SK-N-DZ (cell line): ENCODE measurements around the gene FRG2C. TPM values are rescaled to one million over a fixed set of nuclear protein-coding genes. Genes with fewer than 3 reads are reported as not detected.
"Not testable (repeated sequence)": the region's sequence is repeated elsewhere in the genome, so short reads cannot be mapped to it uniquely, and the experiment has no call there.

Source experiments
- DNase-seq: peaks from one replicate; pipeline ENCODE4 v3.0.0-alpha.2; 2015; ENCODE audit warnings: low spot score
- polyA plus RNA-seq, 2 experiments: library from polyadenylated mRNA; depleted of rRNA; stranded (reverse); fragments of >200 nt; gene quantifications; 2 replicates each; pipeline ENCODE4 v1.2.3, GENCODE V29; 2014

Gene FRG2C
- polyA plus RNA-seq (2014; cell fraction: cytosol; rRNA removed) = not detected in 2 replicates
- not detected in 2 replicates for polyA plus RNA-seq (2014; cell fraction: nucleus; rRNA removed)

DNA sequence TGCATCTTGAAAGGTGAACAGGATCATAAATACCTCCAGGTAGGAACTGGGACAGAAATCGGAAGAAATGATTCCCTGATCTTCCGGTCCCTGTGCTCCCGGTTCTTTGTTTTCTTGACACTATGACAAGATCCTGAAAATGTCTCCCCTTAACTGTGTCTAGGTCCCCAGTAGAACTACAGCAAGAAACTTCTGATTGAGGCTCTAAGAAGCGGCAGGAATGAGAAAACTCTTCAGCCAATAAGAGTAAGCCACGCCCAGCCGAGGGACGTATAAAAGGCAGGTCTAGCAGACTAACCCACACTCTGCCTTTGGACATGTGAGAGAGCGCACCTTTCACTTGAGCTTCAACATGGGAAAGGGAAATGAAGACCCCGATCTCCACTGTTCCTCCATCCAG lies at the start of gene FRG2C:
TSS of gene FRG2C (plus strand) at position 301 of the 400 bp plus-strand sequence. CDS start at position 353, 52 bp downstream.
- not testable (repeated sequence) for DNase-seq

DNA sequence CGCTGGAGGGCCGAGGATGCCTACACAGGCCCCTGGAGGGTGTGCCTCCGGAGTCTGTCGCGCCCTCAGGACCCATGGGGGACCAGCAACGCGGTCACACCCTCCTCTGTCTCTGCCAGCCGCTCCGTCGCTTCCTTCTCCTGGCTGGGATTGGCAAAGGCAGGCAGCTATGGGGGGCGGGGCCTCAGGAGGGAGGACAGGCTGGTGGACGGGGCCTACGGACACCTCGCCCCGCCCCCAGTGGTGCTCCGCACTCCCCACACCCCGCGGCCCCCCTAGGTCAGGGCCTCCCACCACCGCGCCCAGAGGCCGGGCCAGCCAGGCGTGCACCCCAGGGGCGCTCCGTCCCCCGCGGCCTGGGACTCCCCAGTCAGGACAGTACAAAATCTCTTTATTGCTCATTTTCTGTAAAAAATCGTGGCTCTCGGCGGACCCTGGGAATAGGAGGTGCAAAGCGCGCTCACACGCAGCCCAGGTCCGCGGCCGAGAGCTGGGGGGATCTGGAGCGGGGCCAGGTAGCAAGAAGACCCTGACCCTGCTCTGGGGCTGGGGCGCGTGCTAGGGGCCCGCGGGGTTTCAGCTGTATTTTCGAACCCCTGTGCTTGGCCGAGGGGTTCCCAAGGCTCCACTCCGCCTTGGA lies 45.3 kb upstream of the FRG2C start:
- peak; percentile 64 for DNase-seq

DNA sequence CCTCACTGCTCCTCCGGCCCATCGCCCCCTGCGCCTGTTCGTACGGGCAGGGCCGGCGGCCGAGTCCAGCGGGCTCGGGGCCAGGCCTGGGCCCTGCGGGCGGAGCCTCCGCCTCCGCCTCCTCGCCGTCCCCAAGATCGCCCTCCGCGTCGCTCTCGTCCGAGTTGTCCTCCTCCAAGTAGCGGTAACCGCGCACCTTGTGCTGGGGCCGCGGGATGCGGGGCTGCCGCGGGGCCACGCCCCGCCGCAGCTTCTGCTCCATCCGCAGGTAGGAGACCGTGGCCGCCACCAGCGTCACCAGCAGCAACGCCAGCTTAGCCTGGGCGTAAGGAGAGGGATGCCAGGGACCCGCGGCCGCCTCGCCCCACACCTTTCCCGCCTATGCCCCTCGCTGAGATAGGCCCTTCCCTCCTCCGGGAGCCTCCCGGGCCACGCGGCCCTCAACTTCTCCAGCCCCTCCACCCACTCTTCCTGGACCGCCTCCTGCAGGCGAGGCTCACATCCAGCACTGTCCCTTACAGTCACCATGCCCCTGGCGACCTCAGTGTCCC lies 44.6 kb upstream of the FRG2C start:
- peak; percentile 60 for DNase-seq

DNA sequence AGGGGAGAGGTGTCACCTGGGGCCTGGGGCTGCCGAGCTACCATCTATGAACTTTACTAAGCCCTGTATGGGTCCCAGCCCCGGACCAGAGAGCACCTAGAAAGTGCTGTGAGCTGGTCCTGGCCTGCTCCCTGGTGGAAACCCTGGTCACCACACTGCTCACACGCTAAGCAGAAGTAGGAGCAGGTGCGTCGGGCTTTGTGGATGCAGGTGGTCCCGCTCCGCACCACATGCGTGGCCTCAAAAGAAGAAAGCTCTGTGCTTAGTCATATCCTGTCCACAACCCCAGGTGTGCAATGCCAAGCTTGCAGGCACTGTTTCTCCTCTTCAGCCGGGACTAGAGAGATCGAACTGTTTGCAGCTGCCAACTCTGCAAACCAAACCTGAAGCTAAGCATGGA lies 42.4 kb upstream of the FRG2C start:
- DNase-seq = not testable (repeated sequence)

DNA sequence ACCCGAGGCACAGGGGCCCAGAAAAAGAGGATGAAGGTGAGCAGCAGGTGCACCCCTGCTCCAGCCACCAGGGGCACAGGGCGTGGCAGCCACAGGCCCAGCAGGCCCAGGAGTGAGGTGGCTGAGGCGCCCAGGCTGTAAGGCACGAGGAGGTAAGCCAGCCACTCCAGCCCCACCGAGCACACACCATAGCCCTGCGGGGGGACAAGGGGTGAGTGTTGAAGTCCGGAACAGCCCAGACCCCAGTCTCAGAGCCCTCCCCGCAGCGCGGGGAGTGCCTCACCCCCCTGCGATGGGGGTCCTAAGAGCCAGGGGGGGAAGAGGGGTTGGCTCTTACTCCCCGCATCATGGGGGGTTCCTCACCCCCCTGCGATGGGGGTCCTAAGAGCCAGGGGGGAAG lies 40.5 kb upstream of the FRG2C start:
- not testable (repeated sequence) for DNase-seq

DNA sequence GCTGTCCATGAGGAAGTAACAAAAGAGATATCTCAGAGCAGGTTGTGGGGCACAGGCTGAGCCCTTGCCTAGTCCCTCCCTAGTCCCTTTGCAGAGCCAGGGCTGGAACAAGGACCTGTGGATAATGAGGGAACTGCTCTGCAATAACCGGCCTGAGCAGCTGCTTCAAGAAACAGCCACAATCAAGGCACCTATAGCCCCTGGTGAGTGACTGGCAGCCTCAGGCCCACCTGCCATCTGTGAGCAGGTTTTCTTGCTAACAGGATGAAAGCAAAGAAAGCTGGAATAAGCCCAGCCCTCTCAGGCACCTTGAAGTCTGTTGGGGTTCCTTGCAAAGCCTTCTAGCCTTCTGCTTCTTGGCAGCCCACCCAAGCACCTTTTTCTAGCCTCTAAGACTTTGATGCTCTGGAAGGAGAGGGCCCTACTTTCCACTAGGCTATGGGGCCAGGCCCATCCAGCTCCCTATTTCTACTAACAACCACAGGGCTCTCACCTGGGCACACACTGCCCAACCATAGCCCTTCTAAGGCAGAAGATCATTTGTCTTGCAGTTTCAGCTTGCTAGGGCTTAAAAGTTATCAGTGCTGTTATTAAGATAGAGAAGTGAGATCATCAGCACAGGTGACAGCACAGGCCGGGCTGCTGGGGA lies 33.1 kb upstream of the FRG2C start:
- not testable (repeated sequence) for DNase-seq

DNA sequence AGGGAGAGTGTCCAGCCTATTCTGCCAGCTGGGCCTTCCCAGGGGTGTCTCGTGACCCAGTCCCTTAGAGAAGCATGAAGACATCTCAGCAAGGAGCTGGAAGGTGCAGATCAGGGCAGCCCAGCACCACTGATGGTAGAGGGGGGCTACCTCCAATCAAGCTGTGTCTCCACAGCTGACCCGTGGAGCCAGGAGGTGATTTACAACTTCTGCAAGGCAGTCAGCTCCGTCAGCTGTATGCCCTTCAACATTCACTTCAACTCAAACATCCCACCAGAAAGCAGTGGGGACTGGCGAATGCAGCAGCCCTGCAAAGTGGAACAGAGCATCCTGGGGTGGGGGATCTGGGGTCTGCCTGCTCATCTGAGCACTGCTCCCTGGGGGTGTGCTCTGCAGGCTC lies 32.6 kb upstream of the FRG2C start:
- no peak for DNase-seq

DNA sequence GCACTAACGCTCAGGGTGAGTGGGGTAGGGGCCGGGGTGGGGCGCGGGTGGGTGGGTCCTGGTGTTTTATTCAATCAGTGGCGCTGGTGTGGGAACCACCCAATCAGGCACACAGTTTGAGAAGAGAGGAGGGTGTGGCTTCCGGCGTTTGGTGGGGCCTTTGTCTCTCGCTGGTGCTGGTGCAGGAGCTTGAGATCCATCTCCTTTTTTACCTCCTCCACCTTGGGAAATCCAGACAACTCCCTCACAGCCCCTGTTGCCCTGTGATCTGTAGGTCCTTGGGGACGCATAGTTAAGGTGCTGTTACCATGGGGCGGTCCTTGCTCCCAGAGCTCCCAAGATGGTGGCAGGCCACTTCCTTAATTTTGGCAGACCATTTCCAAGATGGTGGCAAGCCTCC lies 25.2 kb upstream of the FRG2C start:
- DNase-seq = not testable (repeated sequence)

DNA sequence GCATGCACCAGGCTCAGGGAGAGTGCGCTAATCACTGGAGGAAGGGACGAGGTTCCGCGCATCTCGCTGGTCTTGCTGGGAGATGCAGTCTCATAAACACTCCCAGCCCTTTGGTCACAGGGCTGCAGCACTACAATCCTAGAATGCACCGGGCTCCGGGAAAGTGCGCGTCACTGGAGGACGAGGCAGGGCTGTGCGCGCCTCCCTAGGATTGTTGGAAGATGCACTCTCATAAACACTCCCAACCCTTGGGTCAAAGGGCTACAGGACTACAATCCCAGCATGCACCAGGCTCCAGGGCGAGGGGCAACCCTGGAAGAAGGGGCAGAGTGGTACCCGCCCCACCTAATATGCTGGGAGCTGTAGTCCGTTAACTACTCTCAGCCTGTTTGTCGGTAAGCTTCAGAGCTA lies 23.0 kb upstream of the FRG2C start:
- DNase-seq = peak; percentile 94

DNA sequence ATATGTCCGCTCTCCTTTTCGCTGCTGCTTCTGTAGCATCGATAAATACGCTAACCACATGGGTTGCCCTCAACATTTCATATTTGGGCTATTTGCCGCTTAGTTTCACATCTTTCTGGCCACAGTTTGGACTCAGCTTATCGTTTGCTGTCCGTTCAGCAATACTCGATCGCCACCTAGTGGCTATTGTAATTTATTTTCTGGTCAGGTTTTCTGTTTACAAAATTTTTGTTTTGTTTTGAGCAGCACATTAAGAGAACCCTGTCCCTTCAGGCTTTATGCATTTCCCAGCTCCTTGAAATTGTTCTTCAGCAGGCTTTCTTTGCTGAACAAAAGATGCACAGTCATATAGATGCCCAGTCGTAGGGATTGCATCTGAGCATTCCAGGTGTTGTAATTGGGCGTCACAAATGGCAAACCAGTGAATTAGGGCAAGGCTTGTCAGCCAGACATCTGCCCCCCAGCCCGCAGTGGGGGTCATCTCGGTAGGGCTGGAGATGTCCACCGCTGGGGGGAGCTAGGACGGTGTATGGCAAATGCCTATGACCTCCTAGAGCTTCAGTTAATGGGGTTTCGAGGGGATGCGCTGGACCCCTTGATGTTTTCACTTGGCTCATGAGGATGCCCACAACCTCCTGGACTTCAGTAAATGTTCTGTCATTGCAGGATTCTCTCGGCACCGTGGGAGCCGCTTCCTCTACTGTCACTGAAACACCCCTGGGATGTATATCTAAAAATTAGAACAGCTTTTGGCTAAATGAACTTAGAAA lies 20.9 kb upstream of the FRG2C start:
- DNase-seq = peak; percentile 52

DNA sequence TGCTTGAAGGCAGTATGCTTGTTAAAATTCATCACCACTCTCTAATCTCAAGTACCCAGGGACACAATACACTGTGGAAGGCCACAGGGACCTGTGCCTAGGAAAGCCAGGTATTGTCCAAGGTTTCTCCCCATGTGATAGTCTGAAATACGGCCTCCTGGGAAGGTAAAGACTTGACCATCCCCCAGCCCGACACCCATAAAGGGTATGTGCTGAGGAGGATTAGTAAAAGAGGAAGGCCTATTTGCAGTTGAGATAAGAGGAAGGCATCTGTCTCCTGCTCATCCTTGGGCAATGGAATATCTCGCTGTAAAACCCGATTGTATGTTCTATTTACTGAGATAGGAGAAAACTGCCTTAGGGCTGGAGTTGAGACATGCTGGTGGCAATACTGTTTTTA lies 18.6 kb upstream of the FRG2C start:
- not testable (repeated sequence) for DNase-seq

DNA sequence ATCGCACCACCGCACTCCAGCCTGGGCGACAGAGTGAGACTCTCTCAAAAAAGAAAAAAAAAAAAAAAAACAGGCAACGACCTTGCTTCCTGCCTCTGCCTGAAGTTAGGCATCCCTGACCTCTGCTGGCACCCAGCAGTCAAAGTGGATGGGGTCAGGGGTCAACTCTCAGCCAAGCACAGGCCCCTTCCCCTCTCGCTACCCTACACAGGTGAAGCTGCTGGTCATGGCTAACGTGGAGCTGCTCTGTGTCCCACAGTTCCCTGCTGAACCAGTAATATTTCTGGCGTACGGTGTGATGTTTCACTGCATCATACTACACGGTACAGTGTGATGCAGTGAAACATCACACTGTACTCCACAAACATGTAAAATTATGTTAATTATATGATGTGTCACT lies 13.9 kb upstream of the FRG2C start:
- no peak for DNase-seq

DNA sequence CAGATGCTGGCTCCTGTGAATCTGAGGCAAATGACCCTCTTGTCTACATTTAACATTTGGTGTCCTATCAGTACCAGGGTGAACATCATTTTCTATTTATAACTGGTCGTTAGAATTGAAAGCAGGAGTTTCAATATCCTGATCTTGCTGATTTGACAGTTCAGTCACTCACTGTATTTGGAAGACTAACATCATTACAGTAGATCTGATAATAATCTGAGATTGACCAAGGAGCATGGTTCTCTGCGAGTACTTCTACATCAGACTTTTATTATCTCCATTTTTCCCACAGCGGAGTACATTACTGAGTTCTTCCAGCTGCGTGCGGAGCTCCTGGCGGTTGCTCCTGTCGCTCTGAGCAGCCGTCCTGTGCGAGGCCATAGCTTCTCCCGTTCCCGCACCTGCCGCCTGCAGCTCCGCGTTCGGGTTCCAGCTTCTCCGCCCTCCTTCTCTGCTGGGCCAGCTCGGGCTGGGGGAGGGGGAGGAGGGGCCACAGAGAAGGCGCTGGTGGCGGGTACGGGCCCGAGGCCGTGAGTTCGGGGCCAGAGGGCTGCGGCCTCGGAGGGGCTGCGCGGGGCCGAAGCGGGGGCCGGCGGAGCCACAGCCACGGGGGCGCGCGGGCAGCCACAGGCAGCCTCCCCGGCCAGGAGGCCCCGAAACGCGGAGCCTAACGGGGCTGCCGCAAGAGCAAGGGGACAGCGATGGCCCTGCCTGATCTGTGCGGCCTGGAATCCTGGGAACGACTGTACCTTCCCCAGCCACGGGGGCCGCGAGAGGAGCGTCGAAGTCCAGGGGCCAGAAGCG lies 8.8 kb upstream of the FRG2C start:
- peak; percentile 71 for DNase-seq

DNA sequence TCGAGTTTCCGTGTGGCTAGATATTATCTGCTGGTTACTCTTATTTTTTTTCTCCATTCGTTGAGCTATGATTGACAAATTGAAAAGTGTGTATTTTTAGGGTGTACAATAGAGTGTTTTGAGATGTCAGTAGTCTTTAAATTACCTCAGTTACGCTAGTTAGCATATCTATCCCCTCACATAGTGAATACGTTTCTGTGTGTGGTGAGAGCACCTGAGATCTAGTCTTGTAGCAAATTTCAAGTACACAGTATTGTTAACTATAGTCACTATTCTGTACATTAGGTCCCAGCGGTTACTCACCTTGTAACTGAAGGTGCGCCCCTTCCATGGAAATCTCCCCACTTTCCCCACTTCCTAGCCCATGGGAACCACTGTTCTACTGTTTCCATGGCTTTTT lies 8.2 kb upstream of the FRG2C start:
- DNase-seq = not testable (repeated sequence)

DNA sequence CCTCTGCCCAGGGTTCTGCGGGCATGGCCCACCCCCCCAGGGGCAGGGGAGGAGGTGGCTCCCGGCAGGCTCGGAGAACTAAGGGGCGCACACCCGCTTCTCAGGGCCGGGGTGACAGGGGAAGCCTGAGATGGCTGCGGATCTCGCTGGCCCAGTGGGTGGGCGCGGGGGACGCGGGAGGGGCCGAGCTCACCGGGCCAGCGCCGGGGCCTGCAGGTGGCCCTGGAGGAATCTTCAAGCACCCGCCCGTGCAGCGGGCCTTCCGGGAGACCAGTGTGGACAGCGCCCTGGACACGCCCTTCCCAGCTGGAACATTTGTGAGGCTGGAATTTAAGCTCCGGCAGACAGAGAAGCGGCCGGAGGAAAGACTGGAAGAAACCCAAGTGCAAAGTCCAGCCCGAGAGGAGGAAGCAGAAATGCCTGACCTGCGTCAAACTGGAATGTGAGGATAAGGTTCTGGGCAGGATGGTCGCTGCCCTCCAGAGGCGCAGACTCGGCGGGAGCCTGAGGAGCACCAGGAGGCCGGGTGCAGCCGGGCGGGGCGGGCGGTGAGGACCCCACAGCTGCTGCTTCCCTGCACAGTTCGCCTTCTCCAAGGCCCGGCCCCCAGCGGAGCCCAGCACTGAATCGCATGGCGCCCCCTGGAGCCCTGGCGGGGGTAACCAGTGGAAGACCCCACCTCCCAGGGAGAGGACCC lies 5.6 kb upstream of the FRG2C start:
- not testable (repeated sequence) for DNase-seq

DNA sequence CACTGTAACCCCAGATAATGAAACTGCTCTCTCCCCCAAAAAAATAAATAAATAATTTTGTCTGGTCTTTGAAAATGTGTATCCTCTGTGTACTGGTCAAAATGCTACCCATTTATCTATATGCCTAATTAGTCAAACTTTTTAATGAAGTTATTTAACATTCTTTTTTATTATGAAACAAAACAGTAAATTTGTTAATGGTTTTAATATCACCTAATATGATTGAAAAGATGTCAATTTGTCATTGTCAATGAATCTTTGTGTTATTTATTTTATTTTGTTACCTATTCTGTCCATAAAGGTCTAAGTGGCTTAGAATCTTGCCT lies 5.1 kb upstream of the FRG2C start:
- DNase-seq = not testable (repeated sequence)

DNA sequence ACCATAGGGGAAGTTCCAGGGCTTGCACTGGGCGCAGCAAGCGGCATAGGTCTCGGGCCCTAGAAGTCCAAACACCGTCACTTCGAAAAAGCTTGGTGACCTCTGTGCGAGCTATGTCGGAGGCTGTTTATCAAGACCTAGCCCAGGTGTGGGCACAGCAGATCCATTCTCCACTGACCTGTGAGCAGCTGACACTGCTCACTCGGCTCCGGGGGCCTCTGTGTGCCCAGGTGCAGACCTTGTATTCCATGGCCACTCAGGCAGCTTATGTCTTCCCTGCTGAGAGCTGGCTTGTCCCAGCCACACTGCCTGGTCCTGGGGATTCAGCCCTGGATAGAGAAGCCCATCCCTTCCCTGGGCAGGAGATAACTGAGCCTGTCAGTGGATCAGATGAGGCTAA lies 1.5 kb downstream of the FRG2C start:
- DNase-seq = peak; percentile 27

DNA sequence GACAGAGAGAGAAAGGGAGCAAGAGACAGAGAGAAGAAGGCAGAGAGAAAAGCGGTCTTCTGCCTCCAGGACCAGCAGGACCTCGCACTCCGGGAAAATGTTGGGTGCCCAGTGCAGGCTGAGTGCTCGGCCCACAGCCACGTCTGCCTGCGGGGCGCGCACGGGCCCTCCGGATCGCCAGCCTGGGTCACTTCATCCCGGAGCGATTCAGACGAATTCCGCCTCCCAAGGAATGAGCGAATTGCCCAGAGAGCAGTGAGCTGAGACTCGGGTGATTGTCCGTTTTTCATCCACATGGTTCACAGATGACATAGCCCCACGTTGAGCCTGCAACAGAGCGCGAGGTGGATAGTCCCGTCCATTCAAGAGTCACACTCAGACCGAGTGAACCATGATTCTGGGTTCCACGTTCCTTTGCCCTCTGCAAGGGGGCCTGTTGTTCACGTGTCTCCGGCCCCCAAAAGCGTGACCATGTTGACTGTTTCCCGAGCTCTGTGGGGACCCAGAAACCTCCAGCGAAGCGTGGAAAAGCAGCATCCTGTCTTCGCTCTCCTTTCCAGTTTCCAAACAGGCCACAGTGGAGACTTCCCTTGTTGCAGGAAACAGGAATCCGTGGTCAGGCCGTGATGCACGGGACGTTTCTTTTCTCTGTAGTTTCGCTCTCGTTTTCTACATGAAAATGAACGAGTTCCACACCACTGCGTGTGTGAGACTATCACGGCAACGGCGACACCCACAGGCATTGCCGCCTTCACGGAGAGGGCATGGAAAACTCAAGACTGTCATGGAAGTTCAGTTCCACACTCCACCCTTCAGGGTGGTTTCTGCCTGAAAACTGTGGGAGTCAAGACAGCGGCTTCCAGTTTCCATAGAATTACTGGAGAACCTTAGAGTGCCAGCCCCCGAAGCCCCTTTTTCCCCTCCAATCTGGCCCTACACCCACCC lies 3.9 kb downstream of the FRG2C start:
- not testable (repeated sequence) for DNase-seq

DNA sequence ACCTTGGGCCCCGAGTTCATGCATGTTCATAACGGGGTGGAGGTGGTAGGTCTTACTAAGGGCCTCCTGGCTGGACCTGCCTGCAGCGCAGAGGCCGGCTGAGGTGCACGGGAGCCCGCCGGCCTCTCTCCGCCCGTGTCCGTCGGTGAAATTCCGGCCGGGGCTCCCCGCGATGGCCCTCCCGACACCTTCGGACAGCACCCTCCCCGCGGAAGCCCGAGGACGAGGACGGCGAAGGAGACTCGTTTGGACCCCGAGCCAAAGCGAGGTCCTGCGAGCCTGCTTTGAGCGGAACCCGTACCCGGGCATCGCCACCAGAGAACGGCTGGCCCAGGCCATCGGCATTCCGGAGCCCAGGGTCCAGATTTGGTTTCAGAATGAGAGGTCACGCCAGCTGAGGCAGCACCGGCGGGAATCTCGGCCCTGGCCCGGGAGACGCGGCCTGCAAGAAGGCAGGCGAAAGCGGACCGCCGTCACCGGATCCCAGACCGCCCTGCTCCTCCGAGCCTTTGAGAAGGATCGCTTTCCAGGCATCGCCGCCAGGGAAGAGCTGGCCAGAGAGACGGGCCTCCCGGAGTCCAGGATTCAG lies 4.7 kb downstream of the FRG2C start:
- DNase-seq = not testable (repeated sequence)
